NCI-H1105 (cell line): ENCODE results near the gene GPRC6A.
"Not testable (repeated sequence)": the region's sequence is repeated elsewhere in the genome, so short reads cannot be mapped to it uniquely, and the experiment has no call there.

ENCODE experiments used
- DNase-seq: peaks from one replicate; lab custom pipeline; 2025; lab: John Stamatoyannopoulos, UW

Gene GPRC6A, protein sequence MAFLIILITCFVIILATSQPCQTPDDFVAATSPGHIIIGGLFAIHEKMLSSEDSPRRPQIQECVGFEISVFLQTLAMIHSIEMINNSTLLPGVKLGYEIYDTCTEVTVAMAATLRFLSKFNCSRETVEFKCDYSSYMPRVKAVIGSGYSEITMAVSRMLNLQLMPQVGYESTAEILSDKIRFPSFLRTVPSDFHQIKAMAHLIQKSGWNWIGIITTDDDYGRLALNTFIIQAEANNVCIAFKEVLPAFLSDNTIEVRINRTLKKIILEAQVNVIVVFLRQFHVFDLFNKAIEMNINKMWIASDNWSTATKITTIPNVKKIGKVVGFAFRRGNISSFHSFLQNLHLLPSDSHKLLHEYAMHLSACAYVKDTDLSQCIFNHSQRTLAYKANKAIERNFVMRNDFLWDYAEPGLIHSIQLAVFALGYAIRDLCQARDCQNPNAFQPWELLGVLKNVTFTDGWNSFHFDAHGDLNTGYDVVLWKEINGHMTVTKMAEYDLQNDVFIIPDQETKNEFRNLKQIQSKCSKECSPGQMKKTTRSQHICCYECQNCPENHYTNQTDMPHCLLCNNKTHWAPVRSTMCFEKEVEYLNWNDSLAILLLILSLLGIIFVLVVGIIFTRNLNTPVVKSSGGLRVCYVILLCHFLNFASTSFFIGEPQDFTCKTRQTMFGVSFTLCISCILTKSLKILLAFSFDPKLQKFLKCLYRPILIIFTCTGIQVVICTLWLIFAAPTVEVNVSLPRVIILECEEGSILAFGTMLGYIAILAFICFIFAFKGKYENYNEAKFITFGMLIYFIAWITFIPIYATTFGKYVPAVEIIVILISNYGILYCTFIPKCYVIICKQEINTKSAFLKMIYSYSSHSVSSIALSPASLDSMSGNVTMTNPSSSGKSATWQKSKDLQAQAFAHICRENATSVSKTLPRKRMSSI

DNA sequence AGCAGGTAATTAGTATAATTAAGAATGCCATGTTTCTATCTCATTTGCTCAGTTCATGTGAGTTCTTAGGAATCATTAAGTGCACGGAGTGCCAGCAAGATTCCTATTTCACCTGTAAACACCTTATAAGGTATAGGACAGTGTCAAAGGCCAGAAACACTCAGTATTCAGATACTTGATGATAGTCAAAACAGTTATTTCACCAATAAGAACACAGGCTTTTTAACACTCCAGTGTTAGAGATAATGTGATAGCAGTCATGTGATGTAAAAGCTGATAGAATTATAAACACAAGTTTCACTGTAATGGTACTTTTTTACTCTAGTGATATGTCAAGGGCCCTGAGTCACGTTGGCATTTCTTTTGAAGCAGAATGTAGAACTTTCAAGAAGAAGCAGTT lies at the start of gene GPRC6A:
GPRC6A (minus strand) TSS at position 101 of the 400 bp plus-strand sequence; CDS start at position 31, 70 bp downstream.
- no peak for DNase-seq

DNA sequence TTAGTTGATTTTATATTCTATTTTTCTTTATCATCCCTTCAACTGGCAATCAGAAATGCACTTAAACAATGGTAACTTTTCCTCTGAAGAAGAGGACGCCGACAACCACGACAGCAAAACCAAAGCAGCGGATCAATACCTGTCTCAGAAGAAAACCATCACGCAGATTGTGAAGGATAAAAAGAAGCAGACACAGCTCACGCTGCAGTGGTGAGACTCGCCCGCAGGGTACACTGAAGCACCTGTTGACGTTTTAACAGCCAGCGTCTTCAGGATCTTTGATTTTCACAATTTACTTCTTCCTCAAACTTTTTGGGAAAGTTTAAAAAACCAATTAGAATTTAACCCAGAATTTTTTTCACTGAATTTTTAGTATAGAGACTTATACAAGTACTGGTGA lies 48.9 kb upstream of the GPRC6A start:
- no peak for DNase-seq

DNA sequence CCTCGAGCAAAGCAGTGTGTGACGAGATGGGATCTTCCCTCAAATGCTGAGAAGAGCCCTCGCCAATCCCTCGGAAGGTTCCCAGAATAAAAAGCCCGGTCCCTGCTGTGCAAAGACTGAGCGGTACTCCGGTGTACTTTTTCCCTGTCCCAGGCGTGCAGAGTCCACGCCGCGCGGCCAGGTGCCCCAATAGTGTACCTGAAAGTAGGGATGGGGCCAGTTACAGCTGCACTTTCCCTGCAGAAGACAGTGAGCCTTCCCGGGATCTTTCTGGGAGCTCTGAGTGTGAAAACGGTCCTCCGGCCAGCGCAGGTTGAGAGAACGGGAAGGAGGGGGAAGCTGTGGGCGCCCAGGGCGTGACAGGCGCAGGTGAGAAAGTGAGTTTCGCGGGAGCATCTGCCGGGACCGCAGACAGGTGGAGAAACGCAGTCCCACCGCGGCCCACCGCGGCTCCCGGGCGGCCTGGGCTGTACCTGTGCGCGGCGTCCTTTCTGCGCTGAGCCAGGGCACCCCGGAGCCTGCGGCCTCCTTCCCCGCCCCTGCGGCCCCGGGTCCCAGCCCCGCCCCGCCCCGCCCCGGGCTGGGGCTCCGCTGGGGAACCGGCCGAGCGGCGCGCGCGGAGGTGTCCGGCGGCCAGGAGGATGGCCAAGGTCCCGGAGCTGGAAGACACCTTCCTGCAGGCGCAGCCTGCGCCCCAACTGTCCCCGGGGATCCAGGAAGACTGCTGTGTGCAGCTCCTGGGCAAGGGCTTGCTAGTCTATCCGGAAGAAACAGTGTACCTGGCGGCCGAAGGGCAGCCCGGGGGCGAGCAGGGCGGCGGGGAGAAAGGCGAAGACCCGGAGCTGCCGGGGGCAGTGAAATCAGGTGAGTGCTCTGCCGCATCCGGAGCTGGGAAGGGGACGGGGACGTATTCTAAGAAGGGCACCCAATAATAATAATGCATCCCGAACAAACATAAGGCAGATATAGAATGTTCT lies 48.0 kb upstream of the GPRC6A start, which contains the start of gene RFX6:
RFX6 (plus strand) TSS at position 608 of the 977 bp plus-strand sequence; CDS start at position 642, 34 bp downstream.
- DNase-seq, result no peak

DNA sequence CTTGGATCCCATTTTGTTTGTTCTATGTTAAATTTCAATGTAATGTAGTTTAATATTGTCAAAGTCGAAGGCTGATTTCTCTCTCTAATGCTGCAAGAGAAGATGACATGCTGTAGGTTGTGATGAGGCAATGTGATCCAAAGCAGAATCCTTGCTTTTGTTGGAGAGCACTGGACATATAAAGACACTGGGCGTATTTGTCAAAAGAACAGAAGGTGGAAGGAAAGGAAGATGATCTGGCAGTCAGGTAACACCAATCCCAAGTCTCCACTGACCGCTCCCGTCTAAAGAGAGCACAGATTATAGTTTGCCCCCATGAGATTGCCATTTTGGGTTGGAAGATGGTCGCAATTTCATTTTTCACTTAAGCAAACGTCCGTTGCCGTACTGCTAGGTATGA lies 47.2 kb upstream of the GPRC6A start:
- no peak for DNase-seq

DNA sequence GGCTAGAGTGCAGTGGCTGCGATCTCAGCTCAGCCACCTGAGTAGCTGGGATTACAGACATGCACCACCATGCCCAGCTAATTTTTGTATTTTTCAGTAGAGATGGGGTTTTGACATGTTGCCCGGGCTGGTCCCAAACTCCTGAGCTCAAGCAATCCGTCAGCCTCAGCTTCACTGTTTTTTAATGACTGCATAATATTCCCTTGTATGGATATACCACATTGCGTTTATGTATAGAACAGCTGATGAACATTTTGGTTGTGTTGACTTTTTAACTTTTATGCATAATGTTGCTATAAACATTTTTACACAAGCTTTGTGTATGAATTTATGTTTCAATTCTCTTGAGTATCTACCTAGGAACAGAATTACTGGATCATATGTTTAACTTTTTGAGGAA lies 43.9 kb upstream of the GPRC6A start:
- DNase-seq, result no peak

DNA sequence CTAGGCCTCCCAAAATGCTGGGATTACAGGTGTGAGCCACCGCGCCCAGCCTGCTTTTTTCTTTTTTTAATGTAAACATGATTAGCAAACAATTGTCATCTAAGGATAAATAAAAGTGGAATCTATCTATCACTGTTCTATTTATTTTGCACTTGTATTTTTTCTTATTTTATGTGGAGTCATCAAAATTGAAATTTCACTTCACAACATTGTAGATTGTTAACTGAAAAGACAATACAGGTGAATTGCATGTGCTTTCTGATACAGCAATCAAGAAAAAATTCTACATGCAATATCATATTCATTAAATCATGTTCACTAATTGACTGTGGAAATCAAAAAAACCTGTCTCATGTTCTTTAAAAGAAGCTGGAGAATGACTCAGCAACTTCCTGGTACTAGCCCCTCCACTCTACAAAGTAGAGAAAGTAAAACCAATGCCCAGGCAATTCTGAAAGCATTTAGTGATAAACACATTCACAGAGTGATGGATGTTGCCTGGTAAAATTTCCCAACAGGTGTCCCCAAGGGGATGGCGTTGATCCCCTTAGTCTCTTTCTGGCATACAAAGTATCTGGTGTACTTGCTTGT lies 37.5 kb upstream of the GPRC6A start:
- DNase-seq, result no peak

DNA sequence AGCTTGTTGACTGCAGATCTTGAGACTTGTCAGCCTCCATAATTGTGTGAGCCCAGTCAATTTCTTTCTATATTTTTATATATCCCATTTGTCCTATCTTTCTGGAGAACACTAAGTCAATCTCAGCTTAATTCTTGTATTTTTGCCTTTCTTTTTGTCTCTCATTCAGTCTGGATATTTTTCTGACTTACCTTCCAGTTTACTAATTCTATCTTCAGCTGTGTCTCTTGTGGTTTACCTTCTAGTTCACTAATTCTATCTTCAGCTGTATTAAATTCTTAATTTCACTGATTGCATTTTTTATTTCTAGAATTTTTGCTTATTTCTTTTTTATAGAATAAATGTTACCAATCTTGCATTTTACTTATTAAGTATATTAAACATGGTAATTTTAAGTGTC lies 30.4 kb upstream of the GPRC6A start:
- DNase-seq, result no peak

DNA sequence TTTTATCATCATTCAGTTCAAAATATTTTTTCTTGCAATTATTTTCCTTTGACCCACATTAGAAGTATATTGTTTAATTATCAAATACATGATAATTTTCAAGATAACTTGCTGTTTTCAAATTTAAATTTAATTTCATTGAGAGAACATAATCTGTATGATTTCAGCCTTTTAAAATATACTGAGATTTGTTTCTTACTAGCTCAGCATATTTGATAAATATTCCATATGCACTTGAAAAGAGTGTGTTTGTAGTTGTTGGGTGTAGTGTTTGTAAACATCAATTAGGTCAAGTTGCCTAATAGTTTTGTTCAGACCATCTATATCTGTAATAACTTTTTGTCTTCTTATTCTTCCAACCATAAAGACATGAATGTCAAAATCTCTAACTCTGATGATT lies 29.2 kb upstream of the GPRC6A start:
- DNase-seq, result no peak

DNA sequence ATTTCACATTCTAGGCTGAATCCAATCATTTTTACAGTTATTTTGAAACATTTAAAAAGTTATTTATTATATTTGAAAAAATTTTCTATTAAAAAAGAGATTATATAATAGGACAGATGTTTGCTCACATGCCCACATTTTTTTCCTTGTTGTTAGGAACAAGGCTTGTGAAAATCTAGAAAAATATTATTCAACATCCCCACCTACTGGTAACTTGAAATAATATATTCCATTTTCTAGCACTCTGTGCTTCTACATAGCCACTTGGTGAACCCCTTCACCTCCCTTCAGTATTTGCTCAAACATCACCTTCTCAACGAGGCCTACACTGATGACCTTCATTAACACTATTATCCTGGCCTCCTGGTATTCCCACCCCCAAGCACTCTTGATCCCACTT lies 18.3 kb upstream of the GPRC6A start:
- DNase-seq, result peak; percentile 46

DNA sequence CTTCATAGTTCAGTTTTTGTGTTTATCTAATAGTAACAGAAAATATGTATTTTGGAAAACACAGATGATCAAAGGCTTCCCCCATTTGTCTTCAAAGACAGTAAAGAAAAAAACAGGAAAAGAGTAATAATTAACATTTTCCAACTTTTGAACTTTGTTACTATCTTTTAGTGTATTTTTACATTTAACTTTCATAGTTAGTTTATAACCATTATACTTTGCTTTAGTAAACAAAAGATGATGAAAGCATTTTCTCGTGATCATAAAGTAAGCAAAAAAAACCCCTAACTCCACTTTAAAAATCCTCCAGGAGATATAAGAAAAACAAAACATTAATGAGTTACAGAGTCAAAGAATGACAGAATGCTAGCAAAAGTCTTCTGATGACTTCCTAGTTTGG lies 13.6 kb upstream of the GPRC6A start:
- DNase-seq, result no peak

DNA sequence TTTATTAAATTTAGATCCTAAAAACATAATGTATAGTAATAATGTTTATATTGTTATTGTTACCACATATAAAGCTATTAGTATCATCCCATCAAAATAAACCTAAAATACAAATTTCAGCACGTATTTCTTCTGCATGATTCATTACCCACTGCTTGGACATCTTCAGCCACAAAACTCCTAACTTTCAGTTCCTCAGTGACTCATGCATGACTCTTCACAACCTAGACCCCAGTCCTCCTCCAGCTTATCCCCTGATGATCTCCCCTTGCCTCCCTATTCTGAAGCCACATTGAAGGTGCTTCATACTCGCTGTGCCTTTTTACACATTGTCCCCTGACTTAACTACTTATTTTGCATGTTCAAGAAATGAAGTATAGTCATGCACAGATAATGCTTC lies 11.2 kb upstream of the GPRC6A start:
- DNase-seq, result no peak

DNA sequence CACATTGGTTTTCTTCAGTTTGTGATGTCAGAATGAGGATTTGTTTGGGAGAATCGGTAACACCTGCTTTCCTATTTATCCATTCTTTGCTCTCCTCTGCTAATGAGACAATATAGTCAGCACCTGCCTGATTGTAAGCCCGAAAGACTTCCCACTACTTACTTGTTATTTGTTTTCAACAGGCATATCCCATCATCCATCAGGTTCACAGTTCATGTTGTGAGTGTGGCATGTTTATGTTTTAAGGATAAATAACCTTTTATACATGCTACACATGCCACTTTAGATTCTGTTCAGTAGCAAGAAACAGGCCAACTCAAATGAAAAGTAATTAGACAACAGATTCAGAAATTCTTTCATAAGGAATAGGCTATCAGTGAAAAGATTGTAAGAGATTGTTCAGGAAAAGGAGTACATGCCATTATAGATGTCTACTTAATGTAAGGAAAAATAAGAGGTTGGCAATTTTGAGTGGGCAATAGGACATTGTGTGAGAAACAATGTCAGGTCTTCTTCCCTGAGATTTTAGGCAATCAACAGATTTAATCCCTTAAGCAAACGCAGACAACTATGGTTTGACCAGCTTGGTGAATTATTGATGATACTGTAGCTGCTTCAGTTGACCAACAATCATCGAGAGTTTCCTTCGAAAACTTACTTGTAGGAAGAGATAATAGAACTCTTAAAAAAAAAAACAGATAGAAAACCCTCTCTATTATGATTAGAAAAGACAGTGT lies 7.9 kb upstream of the GPRC6A start:
- peak; percentile 36 for DNase-seq

DNA sequence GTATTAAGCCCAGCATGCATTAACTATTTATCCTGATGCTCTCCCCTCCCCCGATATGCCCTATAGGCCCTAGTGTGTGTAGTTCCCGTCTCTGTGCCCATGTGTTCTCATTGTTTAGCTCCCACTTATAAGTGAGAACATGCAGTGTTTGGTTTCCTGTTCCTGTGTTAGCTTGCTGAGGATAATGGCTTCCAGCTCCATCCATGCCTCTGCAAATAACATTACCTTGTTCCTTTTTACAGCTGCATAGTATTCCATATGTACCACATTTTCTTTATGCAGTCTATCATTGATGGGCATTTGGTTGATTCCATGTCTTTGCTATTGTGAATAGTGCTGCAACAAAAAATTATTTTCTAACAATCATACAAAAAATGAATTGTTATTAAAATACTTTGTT lies 5.6 kb upstream of the GPRC6A start:
- not testable (repeated sequence) for DNase-seq

DNA sequence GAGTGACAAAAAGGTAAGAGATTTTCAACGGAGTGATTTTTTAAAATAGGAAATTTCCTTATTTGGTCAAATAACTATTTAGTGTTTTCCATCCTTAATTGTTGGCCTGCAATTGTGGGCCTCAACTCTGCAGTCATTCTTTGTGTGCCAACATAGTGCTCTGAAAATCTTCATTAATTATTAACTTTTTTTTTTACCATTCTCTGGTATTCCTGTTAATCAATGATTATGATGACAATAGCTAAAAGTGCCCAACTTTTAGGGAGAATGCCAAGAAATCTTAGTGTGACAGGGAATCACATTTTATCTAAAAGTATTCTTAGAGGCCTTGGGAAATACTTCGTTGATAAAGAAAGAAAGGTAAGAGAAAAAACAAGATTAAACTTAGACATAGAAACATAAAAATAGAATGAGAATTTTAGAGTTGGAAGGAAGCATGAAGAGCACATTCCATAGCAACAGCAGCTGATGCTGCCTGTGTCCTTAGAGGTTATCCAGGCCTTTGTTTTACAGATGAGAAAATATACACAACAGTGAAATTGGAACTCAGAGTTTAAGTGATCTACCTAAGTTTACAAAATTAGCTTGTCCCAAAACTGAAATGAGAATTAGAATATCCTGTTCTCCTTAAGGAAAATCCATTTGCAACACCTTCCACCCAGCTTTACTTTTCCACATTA lies 1.2 kb downstream of the GPRC6A start:
- no peak for DNase-seq

DNA sequence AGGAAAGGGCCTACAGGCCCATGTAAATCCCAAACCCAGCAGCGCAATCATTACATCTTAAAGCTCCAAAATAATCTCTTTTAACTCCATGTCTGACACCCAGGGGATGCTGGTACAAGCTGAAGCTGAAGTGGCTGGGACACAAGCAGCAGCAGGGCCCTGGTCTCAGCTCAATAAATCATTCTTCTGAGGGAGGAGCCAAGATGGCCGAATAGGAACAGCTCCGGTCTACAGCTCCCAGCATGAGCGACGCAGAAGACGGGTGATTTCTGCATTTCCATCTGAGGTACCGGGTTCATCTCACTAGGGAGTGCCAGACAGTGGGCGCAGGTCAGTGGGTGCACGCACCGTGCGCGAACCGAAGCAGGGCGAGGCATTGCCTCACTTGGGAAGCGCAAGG lies 12.5 kb downstream of the GPRC6A start:
- DNase-seq, result not testable (repeated sequence)

DNA sequence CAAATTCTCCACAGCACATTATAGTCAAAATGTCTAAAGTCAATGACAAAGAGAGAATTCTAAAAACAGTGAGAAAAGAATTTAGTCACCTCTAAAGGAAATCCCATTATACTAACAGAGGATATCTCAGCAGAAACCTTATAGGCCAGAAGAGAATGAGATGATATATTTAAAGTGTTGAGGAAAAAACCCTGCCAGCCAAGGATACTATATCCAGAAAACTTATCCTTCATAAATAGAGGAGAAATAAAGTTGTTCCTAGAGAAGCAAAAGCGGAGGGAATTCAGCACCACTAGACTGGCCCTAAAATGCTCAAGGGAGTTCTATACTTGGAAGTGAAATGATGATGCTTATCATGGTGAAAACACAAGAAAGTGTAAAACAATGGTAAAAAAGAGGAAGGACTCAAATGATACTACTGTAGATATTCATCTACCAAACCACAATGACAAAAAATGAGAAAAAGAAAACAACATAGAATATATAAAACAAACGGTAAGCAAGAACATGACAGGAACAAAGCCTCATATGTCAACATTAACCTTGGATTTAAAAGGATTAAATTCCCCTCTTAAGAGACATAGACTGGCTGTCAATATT lies 16.7 kb downstream of the GPRC6A start:
- no peak for DNase-seq

DNA sequence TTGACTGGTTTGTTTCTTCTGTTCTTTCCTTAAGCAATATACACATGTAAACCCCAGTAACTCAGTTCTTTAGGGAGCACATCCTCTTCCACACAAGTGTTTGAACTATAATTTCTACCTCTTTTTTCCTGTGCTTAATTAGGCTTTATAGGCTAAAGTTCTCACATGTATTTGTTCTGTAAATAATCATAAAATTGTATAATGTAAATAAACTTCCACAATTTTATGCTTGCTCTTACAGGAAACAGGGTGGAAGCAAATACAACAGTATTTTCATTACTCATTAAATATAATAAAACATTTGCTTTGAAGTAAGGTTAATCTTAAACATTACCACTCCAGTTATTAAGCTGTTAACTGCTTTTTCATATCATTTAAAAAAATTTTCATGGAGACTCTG lies 26.9 kb downstream of the GPRC6A start:
- DNase-seq, result no peak

DNA sequence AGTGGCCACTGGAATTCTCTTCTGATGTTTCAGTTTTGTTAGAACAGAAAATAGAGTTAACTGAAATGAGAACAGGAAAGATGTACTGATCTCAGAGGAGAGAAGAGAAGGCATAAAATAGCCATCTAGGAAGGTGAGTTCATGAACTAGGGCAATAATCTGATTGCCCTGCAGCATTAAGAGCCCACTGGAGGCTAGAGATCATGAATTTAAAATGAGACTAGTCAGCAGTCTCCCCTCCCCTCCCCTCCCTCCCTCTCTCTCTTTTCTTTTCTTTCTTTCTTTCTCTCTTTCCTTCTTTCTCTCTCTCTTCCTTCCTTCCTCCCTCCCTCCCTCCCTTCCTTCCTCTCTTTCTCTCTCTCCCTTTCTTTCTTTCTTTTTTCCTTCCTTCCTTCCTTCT lies 28.9 kb downstream of the GPRC6A start:
- DNase-seq, result no peak

DNA sequence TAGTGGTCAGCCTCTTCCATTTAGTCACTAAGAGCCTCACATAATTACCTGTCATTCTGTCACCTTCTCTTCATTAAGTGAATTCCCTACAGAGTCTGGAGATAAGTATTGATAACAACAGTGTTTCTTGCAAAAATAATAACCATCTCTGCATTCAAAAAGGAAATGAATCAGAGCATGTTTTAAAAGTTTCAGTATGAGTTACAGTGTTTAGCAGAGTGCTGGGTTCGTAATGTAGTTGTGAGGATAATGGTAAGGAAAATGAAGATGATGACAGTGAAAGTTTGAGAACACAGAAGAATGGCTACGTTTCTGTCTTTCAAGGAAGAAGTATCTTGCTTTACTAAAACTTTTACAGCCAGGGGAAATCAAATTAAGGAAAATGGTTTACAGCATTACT lies 31.3 kb downstream of the GPRC6A start:
- DNase-seq, result no peak

DNA sequence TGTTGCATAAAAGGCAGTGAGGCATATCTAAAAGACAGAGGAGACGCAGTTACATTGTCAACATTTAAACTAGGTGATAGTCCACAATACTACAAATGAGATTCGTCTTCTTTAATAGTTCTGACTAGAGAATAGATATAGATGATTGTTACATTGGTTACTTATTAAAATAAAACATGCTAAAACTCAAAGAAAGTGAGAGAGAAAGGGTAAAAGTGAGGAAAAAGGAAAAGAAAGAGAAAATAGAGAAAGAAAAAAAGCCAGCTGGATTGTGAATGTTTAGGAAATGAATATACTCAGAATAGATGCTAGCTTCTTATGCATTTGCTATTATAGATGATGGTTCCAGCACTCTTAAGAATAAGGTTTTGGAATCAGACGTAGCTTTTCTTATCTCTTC lies 35.7 kb downstream of the GPRC6A start:
- DNase-seq, result no peak
